ENCODE results near the gene DGCR6L.

- TF ChIP-seq TAF1 (IDR thresholded peaks at IDR 0.05; ENCODE audit: borderline replicate concordance, low read depth, low read length) (no peak), POLR2AphosphoS5 (IDR thresholded peaks at IDR 0.05; ENCODE audit: low read depth, low read length) (no peak)
Measured at GRCh38 chr22:20267441-20268278, 52.2 kb downstream of the DGCR6L start.
